ENCODE results near the gene HNRNPA0.

Gene HNRNPA0

DNA sequence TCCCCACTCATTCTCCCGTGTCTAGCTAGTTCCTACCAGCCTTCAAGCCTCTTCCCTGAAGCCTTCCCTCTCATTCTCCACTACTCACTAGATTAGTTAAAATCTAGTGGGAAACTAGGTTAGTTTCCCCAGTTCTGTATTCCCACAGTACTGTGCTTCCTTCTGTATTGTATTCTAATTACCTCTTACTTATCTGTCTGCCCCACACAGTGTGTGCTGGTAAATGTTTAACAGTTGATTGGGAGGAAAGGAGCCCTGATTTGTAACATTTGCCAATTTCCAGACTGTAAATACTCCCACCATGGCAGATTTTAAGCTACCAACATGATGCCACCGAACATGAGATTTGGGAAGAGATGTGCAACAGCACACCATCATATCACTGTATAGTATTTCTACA lies 26.5 kb downstream of the HNRNPA0 start:
- TF ChIP-seq, protein P1, sequence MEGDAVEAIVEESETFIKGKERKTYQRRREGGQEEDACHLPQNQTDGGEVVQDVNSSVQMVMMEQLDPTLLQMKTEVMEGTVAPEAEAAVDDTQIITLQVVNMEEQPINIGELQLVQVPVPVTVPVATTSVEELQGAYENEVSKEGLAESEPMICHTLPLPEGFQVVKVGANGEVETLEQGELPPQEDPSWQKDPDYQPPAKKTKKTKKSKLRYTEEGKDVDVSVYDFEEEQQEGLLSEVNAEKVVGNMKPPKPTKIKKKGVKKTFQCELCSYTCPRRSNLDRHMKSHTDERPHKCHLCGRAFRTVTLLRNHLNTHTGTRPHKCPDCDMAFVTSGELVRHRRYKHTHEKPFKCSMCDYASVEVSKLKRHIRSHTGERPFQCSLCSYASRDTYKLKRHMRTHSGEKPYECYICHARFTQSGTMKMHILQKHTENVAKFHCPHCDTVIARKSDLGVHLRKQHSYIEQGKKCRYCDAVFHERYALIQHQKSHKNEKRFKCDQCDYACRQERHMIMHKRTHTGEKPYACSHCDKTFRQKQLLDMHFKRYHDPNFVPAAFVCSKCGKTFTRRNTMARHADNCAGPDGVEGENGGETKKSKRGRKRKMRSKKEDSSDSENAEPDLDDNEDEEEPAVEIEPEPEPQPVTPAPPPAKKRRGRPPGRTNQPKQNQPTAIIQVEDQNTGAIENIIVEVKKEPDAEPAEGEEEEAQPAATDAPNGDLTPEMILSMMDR (IDR thresholded peaks at IDR 0.05; ENCODE audit: insufficient read depth, low read depth, low read length, missing control alignments), result no peak
- H3K4me3 ChIP-seq (ENCODE audit: low read depth, low read length), result no peak overlapping the region
- DNase-seq (ENCODE audit: low read depth), result no peak

GRCh38 chr5:137724251-137724650 lies 29.9 kb downstream of the HNRNPA0 start:
- TF ChIP-seq, protein P1 (IDR thresholded peaks at IDR 0.05; ENCODE audit: insufficient read depth, low read depth, low read length, missing control alignments), result no peak
- no peak overlapping the region for H3K4me3 ChIP-seq (ENCODE audit: low read depth, low read length)
- no peak for DNase-seq (ENCODE audit: low read depth)

- TF ChIP-seq, protein P1 (IDR thresholded peaks at IDR 0.05; ENCODE audit: insufficient read depth, low read depth, low read length, missing control alignments), result no peak
These were observed 35.6 kb downstream of the HNRNPA0 start for GRCh38 chr5:137718611-137719010.

DNA sequence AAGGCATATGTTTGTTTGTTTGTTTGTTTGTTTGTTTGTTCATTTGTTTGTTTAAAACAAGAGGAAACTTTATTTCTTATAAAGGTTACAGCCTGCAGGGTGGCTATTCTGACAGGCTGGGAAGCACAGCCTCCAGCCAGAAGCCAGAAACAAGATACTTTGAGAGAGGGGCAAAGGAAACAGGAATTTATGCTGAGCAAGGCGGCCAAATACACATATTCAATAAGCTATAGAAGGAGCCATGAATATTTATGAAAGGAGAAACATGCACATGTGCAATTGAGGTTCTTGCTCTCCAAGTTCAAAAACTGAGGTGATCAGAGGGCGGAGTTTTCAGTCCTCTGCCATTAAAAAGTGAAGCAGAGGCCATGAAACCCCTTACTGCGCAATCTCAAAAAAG lies 37.8 kb downstream of the HNRNPA0 start:
- TF ChIP-seq, protein P1 (IDR thresholded peaks at IDR 0.05; ENCODE audit: insufficient read depth, low read depth, low read length, missing control alignments), result no peak
- no peak overlapping the region for H3K4me3 ChIP-seq (ENCODE audit: low read depth, low read length)
- DNase-seq (ENCODE audit: low read depth), result no peak

More at GRCh38 chr5:137718611-137719010, 35.6 kb downstream of the HNRNPA0 start:
- DNase-seq (ENCODE audit: low read depth), result no peak
- H3K4me3 ChIP-seq (ENCODE audit: low read depth, low read length), result no peak overlapping the region

DNA sequence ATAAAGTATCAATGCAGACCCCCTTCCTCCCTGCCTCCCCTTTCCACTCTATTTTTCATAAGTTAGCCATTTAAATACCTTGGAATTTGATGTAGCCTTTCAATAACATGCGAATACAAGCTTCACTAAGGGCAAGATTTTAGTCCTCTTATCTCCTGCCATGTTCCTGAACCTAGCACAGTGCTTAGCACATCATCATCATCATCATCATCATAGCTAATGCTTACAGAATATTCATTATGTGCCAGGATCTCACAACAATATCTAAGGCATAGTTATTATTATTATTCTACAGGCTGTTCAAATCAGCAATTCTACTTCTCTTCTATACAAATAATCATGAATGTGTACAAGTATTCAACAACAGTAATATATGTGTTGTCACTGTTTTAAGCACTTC lies 38.7 kb downstream of the HNRNPA0 start:
- no peak for DNase-seq (ENCODE audit: low read depth)
- TF ChIP-seq, protein P1 (IDR thresholded peaks at IDR 0.05; ENCODE audit: insufficient read depth, low read depth, low read length, missing control alignments), result no peak
- no peak overlapping the region for H3K4me3 ChIP-seq (ENCODE audit: low read depth, low read length)

GRCh38 chr5:137714946-137715345 lies 39.2 kb downstream of the HNRNPA0 start:
- DNase-seq (ENCODE audit: low read depth), result no peak
- no peak overlapping the region for H3K4me3 ChIP-seq (ENCODE audit: low read depth, low read length)

DNA sequence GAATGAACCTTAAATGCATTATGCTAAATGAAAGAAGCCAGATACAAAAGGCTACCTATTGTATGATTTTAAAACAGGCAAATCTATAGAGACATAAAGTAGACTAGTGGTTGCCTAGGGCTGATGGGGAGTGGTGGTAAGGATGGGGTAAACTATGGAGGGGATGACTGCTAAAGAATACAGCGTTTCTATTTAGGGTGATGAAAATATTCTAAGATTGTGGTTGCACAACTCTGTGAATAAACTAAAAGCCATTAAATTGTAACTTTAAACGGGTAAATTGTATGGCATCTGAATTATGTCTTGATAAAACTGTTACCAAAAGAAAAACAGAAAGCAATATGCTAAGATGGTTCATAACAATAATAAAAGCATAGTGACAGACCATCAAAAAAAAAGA lies 39.7 kb downstream of the HNRNPA0 start:
- TF ChIP-seq, protein P1 (IDR thresholded peaks at IDR 0.05; ENCODE audit: insufficient read depth, low read depth, low read length, missing control alignments), result no peak
- H3K4me3 ChIP-seq (ENCODE audit: low read depth, low read length), result no peak overlapping the region
- DNase-seq (ENCODE audit: low read depth), result no peak

More at GRCh38 chr5:137714946-137715345, 39.2 kb downstream of the HNRNPA0 start:
- TF ChIP-seq, protein P1 (IDR thresholded peaks at IDR 0.05; ENCODE audit: insufficient read depth, low read depth, low read length, missing control alignments), result no peak
